ACHN (cell line): ENCODE data around the gene NCOA7.
"Not testable (repeated sequence)": the region's sequence is repeated elsewhere in the genome, so short reads cannot be mapped to it uniquely, and the experiment has no call there.

Source experiments
- DNase-seq: peaks from one replicate; pipeline ENCODE4 v3.0.0-alpha.2; 2015
- in situ Hi-C: cut with HindIII; loops from 2 replicates; pipeline ENCODE4 v1.10.0; 2017; ENCODE audit warnings: low sequenced_read_pairs, low pct_ligation_motif_present, low pct_unique_long_range_greater_than_20kb

NCOA7 gene

DNA sequence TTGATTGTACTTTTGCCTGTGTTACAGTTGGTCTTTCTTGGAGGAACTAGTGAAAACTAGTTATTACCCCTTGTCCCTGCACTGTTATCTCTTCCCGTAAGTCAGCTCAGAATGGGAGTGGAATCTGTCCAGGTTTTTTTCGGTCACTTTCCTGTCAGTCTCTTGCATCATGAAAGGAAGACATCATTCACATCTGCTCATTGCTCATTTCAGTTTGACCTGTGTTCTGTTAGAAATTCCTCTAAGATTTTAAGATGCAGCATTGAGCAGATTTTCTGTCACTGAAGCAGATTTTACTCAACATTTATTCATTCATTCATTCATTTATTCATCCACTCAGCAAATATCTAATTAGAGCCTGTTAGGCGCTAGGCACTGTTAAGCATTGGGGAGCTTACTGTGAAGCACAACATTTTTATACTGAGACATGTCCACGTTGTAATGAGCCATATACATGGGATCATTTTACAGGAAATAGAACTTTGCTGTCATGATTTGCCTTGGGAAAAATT lies 132.7 kb downstream of the NCOA7 start:
- in situ Hi-C loops: no loop called here
- no peak for DNase-seq

DNA sequence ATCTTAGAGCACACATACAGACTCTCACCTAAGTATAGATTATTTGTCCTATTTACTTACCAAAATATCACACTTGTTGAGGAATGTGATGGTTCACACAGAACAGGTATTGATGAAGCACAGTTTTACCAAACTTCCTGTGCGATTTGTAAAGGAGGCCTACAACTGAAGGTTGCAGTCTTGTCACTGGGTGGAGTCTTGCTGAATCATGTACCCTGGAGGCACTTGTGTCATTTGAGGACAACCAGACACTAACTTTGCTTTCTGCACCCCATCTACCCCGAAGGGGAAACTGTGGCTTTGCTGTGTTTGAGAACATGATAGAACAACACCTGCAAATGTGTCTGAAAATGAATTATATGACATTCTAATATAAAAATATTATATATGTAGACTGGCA lies 133.4 kb downstream of the NCOA7 start:
- in situ Hi-C loops: no loop called here

DNA sequence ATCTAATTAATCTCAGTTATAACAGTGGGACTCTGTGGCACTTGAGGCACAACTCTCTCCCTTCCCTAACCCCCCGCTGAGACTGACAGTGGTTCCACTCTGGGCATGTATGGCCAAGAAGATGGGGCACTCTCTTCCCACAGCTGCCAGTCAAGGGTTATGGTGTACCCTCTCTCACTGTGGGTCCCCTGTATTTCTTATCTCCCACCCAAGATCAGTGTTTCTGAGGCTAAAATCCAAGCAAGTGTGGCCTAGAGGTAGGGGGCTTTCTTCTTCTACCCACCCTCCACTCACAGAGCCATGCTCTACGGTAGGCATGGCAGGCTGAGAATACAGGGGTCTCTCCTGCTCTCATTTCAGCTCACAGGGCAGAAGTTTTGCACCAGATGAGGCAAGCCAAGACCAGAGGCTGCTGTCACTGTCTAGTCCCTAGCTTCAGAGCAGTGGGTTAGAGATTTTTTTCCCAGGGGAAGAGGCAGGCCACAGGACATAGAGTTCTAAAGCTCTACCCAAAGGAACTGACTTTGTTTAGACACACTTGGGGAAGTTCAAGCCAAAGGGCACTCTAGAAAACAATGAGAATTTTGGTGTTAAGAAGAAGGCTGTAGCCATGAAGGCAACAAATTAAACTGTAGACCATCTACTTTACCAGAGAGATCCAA lies 134.1 kb downstream of the NCOA7 start:
- in situ Hi-C loops: no loop called here
- DNase-seq: no peak

More for the DNA sequence above, 133.4 kb downstream of the NCOA7 start:
- DNase-seq: no peak

DNA sequence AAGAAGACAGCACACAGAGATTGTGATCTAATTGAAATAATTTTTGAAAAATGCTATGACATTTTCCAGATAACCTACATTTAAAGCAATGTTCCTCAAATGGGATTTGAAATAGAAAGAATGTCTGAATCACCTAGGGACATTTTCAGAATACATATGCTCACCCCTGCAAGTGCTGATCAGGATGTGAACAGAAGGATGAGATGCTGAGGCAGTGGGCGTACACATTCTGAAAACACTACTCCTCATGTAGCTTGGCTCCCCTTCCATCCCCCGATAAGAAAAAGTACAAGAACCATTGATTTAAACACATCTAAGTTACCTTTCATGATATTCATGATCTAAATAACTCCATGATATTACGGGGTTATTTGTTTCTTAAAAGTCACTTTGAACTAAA lies 136.0 kb downstream of the NCOA7 start:
- DNase-seq: no peak
- in situ Hi-C loops: no loop called here

DNA sequence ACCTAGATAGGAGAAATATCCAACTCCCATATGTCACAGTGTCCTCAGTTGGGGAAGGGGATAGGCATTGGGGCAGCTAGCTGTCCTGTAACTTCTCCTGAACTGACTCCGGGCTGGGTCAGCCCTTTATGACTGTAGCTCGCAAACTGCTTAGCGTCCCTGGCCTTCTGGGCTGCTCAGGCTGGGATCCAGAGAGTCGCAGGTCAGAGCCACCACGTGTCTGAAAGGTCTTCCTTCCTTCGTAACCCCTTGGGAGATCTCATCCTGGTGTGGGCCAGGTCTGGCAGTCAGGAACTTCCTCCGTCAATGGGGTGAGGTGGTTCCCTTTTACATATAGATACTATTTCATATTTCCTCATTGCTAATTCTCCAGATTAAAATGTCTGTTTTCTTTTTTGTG lies 137.0 kb downstream of the NCOA7 start:
- in situ Hi-C loops: no loop called here
- no peak for DNase-seq

DNA sequence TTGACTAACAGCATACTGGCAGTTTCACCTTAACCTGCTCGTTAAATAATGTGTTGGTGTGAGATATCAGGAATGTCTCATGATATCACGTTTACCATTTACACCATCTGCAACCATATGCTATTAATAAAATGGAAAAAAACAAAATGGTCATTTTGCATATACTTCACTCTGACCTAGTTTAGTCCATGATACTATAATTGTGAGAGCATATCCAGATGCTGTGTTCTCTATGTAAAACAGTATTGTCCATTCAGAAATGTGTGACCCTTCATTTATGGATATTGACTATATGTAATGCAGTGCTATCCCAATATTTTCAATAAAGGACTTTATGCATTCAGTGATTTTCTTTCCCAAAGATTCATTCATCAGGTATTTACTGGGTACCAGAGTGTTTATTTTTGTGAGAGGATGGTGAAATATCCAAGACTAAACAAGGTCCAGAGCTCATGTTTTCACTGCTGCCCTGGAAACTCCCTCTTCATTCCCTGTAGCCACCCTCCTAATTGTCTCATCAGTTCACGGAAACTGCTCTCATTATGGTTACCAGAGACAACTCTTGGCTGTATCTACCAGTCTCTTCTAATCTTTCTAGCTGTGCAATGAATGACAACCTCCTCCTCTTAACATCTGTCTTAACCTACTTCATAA lies 140.1 kb downstream of the NCOA7 start:
- no peak for DNase-seq
- in situ Hi-C loops: no loop called here

DNA sequence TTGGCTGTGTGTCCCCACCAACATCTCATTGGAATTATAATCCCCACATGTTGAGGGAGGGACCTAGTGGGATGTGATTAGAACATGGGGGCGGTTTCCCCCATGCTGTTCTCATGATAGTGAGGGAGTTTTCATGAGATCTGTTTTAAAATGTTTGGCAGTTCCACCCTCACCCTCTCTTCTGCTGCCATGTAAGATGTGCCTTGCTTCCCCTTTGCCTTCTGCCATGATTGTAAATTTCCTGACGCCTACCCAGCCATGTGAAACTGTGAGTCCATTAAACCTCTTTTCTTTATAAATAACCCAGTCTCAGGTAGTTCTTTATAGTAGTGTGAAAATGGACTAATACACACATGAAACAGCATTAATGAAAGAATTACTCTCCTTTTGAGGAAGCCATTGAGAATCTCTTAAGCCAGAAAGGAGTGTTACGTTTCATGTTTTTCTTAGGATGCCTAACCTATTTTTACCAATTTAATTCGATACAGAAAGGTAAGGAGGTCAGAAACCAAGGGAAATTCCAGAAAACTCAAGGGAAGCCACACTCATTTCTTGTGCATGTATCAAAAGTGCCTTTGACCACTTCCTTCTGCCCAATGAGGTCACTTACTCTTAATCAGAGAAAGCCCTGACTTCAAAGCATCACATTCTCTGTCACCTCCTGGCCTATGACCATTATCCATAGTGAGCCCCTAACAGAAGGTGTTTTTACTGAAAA lies 141.1 kb downstream of the NCOA7 start:
- no peak for DNase-seq
- in situ Hi-C loops: no loop called here

DNA sequence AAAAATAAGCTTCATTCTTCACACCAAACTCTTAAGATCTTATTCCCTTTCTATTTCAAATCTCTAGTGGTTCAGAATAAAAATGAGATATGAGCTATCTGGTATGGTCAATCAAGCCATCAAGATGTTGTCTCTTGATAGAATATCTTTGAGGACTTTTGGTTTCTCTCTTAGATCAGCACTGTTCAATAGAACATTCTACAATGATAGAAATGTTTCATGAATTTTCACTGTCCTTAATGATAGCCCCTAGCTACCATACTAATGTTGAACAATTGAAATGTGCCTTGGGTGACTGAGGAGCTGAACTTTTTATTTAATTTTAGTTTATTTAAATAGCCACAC lies 141.7 kb downstream of the NCOA7 start:
- DNase-seq: no peak
- in situ Hi-C loops: no loop called here

DNA sequence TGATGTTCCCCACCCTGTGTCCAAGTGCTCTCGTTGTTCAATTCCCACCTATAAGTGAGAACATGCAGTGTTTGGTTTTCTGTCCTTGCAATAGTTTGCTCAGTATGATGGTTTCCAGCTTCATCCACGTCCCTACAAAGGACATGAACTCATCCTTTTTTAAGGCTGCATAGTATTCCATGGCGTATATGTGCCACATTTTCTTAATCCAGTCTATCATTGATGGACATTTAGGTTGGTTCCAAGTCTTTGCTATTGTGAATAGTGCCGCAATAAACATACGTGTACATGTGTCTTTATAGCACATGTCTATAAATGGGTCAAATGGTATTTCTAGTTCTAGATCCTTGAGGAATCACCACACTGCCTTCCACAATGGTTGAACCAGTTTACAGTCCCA lies 144.8 kb downstream of the NCOA7 start:
- in situ Hi-C loops, DNase-seq: not testable (repeated sequence)

DNA sequence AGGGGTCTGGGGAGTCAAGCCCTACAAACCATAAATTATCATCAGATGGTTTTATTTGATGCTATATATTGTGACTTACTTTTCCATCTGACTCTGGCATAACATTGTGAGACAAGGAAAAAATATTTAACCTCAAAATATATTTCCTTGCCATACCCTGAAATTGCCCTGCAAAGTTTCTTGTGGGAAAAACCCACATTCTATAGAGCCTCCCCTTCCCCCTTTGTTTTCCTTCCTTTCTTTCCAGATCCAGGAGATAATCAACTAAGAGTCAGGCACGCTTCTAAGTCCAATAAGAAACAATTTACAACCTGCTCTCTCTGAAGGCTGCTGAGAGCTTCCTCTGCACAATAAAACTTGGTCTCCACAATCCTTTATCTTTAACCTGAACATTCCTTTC lies 148.3 kb downstream of the NCOA7 start:
- no peak for DNase-seq
- in situ Hi-C loops: no loop called here

DNA sequence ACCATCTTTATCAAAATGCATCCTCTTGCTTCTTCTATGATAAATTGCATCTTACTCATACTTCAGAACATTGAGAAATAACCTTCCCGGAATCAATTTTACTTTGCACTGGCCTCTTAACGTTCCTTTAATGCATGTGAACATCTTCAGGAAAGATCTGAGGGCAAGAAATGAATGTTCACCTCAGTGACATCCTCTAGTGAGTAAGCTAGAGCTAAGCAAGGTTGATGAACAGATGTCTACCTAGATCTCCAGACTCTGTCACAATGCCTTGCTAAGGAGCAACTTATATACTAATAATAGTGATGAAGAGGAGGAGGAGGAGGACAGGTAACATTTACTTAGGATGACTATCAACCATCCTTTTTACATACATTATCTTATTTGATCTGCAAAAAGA lies 149.0 kb downstream of the NCOA7 start:
- DNase-seq: no peak
- in situ Hi-C loops: no loop called here

DNA sequence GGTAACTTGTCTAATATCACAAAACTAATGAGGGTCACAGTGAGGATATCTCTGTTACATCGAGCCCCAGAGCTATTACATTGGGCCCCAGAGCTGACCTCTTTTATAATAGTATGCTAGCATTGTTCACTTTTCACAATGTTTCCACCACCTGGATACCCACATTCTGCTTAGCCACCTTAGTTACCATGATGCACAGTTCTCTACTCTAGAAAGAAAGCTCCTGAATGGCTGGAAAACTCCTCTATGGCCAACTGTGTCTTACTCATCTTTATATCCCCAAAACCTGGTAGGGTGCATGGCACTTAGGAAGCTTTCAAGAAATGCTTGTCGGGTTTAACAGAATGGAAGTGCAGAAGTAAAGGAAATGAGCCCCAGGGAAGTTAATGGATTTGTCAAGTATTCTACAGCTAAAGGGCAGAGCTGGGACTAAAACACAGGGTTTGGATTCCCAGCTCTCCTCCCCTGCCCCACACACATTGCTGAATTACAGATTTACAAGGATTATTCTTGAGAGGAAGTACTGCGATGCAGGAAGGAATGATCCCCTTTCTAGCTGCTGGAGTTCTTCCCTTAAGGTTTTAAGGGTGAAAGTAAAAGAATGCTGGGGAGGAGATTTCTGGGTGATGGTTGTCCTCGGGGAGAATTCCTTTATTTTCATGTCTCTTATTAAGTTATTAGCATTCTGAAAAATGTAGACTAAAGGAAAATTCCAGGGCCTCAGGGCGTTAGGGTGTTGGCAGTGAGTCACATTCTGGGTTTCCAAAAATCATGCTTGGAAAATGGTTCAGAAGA lies 149.7 kb downstream of the NCOA7 start:
- no peak for DNase-seq
- in situ Hi-C loops: no loop called here

DNA sequence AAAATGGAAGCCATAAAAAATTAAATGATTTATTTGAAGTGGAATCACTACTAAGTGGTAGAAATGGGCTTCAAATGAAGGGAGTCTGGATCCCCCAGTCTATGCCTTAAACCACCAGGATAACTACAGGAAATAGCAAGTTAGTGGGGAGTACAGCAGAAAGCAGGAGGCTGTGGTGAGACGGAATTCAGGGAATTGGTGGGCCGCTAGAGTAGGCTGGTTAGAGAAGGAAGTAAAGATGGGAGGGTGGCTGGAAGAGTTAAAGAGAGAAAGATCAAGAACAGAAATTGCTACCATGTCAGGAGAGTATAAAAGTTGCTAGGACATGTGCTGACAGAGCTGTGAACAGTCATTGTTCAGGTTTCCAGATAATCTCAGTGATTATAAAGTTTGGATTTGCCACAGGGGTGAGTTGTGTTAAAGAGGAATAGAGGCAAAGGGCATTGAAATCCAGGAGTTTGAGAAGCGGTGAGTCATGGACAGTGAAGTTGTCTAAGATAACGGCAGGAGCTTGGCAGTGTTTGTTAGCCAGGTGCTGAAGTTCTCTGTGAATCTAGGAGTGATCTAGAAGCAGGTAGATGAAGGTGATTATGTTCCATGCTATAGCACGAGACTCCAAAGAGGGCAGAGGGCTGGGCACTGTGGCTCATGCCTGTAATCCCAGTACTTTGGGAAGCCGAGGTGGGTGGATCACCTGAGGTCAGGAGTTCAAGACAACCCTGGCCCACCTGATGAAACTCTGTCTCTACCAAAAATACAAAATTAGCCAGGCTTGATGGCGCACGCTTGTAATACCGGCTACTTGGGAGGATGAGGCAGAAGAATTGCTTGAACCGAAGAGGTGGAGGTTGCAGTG lies 152.1 kb downstream of the NCOA7 start:
- no peak for DNase-seq
- in situ Hi-C loops: no loop called here

DNA sequence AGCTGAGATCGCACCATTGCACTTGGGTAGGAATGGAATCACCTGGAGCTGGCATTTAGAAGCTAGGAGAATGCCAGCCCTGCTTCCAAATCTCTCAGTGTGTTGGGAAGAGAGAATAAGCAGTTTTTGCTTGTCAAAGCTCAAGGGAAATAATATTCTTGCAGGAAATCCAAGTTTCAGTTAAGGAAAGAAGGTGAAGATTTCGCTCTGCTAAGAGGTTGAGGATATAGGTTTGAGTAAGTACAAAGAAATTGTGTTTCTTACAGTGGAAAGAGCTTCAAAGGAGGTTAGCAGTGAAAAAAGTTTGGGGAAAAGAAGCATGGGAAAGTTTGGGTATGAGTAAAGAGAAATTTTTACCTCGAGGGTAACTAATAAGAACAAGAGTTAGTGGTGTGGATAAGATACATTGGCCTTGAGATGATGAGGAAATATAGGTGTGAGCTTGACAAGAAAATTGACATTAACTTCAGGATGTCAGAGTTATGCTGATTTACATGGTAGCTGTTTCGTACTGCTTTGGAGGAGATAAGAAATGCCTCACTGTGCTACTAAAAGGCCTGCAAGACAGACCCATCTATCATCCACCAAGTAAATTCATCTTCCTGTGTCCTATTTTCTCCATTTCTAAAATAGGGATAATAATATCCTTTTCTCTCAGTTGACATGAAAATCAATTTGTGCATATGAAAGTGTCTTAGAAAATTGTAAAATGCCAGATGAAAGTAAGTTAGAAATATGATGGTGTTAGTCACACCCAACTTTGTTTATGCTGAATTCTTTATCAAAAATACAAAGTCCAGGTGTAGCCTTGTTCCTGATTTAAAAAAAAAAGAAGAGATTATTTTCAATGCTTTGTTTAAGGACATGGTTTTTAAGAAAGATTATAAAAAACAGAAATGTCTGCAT lies 153.0 kb downstream of the NCOA7 start:
- in situ Hi-C loops: no loop called here
- no peak for DNase-seq

DNA sequence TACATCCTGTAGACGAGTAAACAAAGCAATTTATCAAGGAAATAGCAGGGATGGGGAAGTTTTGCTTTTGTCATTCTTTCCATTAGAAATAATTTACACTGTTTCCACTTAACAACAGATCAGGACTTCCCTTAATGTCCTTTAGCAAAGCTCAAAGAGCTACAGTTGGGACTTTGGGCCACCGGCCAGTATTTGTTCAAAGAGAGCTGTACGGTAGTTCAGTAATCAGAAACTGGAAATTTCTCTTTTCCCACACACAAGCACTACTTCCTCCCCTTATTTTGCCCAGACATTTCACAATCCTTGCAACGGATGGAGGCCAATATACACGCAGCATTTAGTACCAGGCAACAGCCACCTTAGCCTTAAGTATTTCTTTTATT lies 153.7 kb downstream of the NCOA7 start:
- DNase-seq: no peak
- in situ Hi-C loops: no loop called here

DNA sequence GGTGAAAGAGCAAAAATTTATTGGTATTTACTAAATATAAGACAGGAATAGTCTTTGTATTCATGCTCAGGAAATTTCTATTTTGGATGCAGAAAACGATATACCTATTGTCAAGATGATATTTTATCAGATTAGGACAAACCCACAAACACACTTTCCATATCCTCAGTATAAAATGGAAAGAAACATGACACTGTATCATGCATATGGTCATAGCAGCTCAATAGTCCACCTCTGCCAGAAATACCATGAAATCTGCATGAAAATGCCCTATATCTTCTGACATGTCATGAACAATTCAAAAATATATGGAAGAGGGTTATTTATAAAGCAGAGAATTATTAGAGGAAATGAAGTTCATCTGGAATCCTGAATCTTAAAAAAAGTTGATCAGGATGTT lies 154.1 kb downstream of the NCOA7 start:
- DNase-seq: no peak
- in situ Hi-C loops: no loop called here

DNA sequence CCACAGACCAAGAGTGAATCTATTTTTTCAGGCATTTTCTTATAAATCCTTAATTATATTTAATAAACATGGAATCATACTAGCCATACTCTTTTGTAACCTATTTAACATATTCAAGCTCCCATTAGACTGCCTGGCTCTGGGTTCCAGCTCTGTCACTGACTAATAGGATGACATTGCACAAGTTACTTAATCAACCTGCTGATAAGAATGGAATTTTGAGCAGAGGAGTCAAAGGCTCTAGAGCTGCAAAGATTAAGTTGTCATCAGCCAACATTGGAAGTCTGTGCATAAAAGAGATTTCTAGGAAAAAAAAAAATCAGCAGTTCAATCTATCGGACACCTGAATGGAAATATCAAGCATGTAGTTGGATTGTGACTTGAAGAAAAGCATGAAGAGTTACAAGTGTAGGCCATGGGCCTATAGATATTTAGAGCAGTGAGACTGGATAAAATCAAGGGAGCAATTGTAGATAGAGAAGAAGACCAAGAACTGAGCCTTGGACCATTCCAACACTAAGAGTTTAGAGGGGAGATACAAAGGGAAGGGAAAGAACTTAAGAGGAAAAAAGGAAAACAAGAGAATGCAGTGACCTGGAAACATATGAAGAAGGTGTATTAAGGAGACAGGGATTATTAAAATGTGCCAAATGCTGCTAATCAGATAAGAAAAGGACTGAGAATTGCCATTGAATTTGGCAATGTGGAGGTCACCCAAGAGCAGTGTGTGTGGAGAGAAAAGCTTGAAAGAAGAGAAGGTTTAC lies 154.8 kb downstream of the NCOA7 start:
- in situ Hi-C loops: no loop called here
- no peak for DNase-seq
